AG04450 (cell line): ENCODE data around the gene HHLA2. TPM values are rescaled to one million over a fixed set of nuclear protein-coding genes. Genes with fewer than 3 reads are reported as not detected.
"Not testable (repeated sequence)": the region's sequence is repeated elsewhere in the genome, so short reads cannot be mapped to it uniquely, and the experiment has no call there.

Experiments
- CTCF ChIA-PET: fragments of 300-600, 350-600 bp; formaldehyde crosslinking; extraction: SDS; loops from one replicate; lab custom pipeline; 2022; ENCODE audit warnings: antibody characterized with exemption, inconsistent platforms; lab: Charles Lee
- POLR2A ChIA-PET: fragments of 350-600 bp; formaldehyde crosslinking; extraction: SDS; loops from one replicate; lab custom pipeline; 2021; ENCODE audit warnings: antibody characterized with exemption, inconsistent platforms; lab: Yijun Ruan, JAX
- DNase-seq: peaks from one replicate; pipeline ENCODE4 v3.0.0-alpha.2; 2011; ENCODE audit warnings: low read depth, low spot score
- H3K27ac ChIP-seq: one replicate; pipeline ENCODE4 v1.5.1; 2012; ENCODE audit warnings: low read depth, low read length, control low read depth
- H3K27me3 ChIP-seq: one replicate; pipeline ENCODE4 v1.6.0; 2012; ENCODE audit warnings: low read length; ENCODE audit not compliant: control insufficient read depth, insufficient read depth
- H3K4me3 ChIP-seq: 2 replicates; pipeline ENCODE4 v1.5.1; 2011; ENCODE audit warnings: mild to moderate bottlenecking, low read depth, low read length, control low read depth
- H3K9me3 ChIP-seq: 2 replicates; pipeline ENCODE4 v1.5.1; 2012; ENCODE audit warnings: low read length; ENCODE audit not compliant: control insufficient read depth, insufficient read depth
- polyA plus RNA-seq: library from polyadenylated mRNA; depleted of rRNA; stranded (reverse); fragments of >200 nt; gene quantifications from 2 replicates; pipeline ENCODE4 v1.2.3, GENCODE V29; 2011
- TF ChIP-seq, protein P1 (sequence below): IDR thresholded peaks from 2 replicates; pipeline ENCODE4 v1.5.1; 2011; ENCODE audit warnings: low read depth, low read length, control low read depth, inconsistent platforms

The HHLA2 gene
- polyA plus RNA-seq, 1 experiment, result not detected

DNA sequence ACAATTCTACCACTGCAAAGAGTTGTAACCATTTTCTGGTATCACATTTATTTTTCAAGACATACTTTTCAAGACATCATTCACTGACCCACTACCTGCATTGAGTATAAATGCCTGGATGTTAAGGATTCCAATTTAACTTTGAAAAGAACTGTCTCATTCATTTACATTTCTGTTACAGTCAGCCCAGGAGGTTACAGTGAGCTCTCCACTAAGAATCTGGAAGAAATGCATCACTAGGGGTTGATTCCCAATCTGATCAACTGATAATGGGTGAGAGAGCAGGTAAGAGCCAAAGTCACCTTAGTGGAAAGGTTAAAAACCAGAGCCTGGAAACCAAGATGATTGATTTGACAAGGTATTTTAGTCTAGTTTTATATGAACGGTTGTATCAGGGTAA, 81.0 kb downstream of the HHLA2 start:
- CTCF ChIA-PET, result interaction anchor here (0.8 kb wide), 1 partner anchor 28 kb away, joined by 3 read pairs; no protein-coding TSS in a partner anchor
- TF ChIP-seq, protein P1, sequence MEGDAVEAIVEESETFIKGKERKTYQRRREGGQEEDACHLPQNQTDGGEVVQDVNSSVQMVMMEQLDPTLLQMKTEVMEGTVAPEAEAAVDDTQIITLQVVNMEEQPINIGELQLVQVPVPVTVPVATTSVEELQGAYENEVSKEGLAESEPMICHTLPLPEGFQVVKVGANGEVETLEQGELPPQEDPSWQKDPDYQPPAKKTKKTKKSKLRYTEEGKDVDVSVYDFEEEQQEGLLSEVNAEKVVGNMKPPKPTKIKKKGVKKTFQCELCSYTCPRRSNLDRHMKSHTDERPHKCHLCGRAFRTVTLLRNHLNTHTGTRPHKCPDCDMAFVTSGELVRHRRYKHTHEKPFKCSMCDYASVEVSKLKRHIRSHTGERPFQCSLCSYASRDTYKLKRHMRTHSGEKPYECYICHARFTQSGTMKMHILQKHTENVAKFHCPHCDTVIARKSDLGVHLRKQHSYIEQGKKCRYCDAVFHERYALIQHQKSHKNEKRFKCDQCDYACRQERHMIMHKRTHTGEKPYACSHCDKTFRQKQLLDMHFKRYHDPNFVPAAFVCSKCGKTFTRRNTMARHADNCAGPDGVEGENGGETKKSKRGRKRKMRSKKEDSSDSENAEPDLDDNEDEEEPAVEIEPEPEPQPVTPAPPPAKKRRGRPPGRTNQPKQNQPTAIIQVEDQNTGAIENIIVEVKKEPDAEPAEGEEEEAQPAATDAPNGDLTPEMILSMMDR, result no peak

DNA sequence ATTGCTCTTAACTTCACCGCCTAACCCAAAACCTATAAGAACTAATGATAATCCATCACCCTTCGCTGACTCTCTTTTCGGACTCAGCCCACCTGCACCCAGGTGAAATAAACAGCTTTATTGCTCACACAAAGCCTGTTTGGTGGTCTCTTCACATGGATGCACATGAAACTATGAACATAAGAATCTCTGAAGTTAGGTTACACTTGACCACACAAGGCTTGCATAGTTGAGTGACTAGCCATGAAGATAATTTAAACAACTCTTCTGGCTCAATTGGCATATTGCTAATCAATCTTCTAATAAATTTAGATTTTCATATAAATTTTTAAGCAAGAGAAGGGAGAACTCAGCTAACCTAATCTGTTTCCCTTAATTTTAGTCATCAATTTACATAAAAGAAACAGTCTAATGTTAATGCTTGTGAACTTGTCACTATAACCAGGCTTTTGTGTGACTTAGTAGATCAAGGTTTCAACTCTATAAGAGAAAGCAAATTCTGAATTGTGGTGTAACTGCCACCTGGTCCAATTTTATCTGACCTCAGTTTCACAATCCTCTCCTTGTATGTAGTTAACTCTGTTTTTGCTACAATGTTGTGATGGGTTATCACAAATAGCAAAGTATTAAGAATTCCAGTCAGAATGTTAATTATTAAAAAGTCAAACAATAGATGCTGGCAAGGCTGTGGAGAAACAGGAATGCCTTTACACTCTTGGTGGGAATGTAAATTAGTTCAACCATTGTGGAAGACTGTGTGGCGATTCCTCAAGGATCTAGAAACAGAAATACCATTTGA, 82.0 kb downstream of the HHLA2 start:
- TF ChIP-seq, protein P1, result no peak
- ChIA-PET POLR2A (no interaction called here), CTCF (no interaction called here)
- no peaks in the 10 kb centered on the region for H3K27me3 ChIP-seq
- H3K4me3 ChIP-seq, result no peak overlapping the region
- no peaks in the 10 kb centered on the region for H3K9me3 ChIP-seq
- DNase-seq, result no peak
- H3K27ac ChIP-seq, result no peak overlapping the region

More for the DNA sequence above, 81.0 kb downstream of the HHLA2 start:
- no peak overlapping the region for H3K4me3 ChIP-seq
- no peaks in the 10 kb centered on the region for H3K27me3 ChIP-seq
- POLR2A ChIA-PET, result no interaction called here
- no peak for DNase-seq
- no peaks in the 10 kb centered on the region for H3K9me3 ChIP-seq
- no peak overlapping the region for H3K27ac ChIP-seq

DNA sequence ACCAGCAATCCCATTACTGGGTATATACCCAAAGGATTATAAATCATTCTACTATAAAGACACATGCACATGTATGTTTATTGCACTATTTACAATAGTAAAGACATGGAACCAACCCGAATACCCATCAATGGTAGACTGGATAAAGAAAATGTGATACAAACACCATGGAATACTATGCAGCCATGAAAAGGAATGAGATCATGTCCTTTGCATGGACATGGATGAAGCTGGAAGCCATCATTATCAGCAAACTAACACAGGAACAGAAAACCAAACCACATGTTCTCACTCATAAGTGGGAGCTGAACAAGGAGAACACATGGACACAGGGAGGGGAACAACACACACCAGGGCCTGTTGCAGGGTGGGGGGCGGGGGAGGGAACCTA, 82.6 kb downstream of the HHLA2 start:
- CTCF ChIA-PET, result not testable (repeated sequence)

DNA sequence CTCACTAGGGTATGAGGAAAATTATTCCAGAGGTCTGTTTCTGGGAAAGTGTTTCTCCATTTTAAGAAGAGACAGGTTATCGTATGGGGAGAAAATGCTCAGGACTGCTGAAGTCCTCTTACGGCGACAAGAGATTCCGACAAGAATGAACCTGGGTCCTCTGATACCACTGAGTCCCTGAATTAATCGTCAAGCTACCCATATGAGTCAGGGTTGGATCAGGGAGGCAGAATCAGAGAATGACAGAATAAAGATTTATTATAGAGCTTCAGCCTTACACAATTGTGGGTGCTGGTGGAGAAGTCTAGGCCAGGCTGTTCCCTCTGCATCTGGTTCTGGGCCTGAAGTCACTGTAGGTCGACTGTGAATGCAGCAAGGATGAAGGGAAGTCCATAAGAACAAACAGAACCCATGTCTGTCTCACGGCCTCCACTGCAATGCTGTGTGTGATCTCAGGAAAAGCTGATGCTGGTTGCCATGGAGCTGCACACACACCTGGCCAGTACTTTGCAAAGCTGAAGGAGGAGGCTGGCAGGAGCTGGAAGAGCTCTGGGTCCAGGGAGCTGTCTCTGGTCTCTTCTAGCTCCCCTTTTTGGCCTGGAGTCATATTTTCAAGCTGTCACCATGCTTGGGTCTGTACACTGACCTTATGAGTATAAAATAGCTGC, 83.9 kb downstream of the HHLA2 start:
- ChIA-PET CTCF (interaction anchor here (1.3 kb wide), 1 partner anchor 97 kb away, joined by 3 read pairs; no protein-coding TSS in a partner anchor), POLR2A (no interaction called here)
- H3K27me3 ChIP-seq, result no peaks in the 10 kb centered on the region
- H3K4me3 ChIP-seq, result no peak overlapping the region
- DNase-seq, result no peak
- no peak overlapping the region for H3K27ac ChIP-seq
- H3K9me3 ChIP-seq, result no peaks in the 10 kb centered on the region
- TF ChIP-seq, protein P1, result no peak

More for the DNA sequence above, 82.6 kb downstream of the HHLA2 start:
- H3K27ac ChIP-seq, H3K9me3 ChIP-seq, POLR2A ChIA-PET, DNase-seq, H3K4me3 ChIP-seq, H3K27me3 ChIP-seq: not testable (repeated sequence)

DNA sequence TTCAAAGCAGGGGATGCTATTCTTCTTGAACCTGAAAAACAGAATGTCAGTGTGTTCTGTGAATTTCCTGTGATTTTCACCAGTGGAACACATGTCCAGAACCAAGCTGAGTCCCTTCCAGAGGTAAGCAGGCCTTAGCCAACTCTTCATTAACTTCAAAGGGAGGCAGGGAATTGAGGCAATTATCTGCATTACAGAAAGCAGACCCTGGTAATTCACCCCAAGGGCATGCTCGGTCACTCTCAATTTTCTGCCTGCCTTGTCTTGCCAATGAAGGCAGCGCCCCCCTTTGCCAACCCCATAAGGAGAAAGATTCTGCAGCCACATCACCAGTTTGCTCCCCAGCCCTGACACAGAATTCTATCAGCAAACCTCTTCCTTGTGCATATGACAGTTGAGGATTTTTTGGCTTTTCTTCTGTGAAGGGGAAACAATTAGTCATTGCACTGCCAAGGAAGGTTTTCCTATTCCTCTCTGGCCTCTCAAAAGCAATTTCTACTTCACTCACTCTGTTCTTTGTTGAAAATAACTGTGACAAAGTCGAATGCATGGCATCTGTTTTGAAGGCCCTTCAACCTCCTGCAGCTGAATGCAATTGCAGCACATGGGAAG, 85.3 kb downstream of the HHLA2 start:
- CTCF ChIA-PET, result no interaction called here
- DNase-seq, result no peak
- Histone ChIP-seq H3K27ac (no peak overlapping the region), H3K27me3 (no peaks in the 10 kb centered on the region), H3K9me3 (no peaks in the 10 kb centered on the region), H3K4me3 (no peak overlapping the region)
- POLR2A ChIA-PET, result no interaction called here
- TF ChIP-seq, protein P1, result no peak
